GM13977 (cell line): ENCODE data around the gene NYAP2.

Source experiments
- DNase-seq: peaks from one replicate; pipeline ENCODE4 v3.0.0; 2012; ENCODE audit warnings: low spot score
- CTCF ChIP-seq: IDR thresholded peaks from 2 replicates; pipeline ENCODE4 v1.5.1; 2012; ENCODE audit warnings: mild to moderate bottlenecking, control low read depth; ENCODE audit not compliant: insufficient read depth; ENCODE audit errors: extremely low read depth, missing control alignments
- in situ Hi-C: fragments of 300-500 bp; cut with MboI; formaldehyde crosslinking; loops from one replicate; pipeline ENCODE4 v1.12.0; 2022; ENCODE audit warnings: low sequenced_read_pairs, low pct_unique_long_range_greater_than_20kb, mixed read lengths, inconsistent platforms; ENCODE audit not compliant: unreplicated experiment

The NYAP2 gene

GRCh38 chr2:225637259-225637658 lies 237.7 kb downstream of the NYAP2 start:
- DNase-seq, result no peak
- TF ChIP-seq CTCF, result no peak
- in situ Hi-C loops, result no loop called here

- in situ Hi-C loops, result no loop called here
- DNase-seq, result no peak
- TF ChIP-seq CTCF, result no peak
Measured at GRCh38 chr2:225640550-225640949, 241.0 kb downstream of the NYAP2 start.

GRCh38 chr2:225649274-225649673 lies 249.8 kb downstream of the NYAP2 start:
- no peak for TF ChIP-seq CTCF
- DNase-seq, result no peak
- in situ Hi-C loops, result no loop called here

GRCh38 chr2:225650041-225650440 lies 250.5 kb downstream of the NYAP2 start:
- no peak for TF ChIP-seq CTCF
- DNase-seq, result no peak
- in situ Hi-C loops, result loop anchor here (25.0 kb wide), 3 partner anchors 538 to 1337 kb away; no protein-coding TSS in a partner anchor

GRCh38 chr2:225660262-225661131 lies 261.0 kb downstream of the NYAP2 start:
- in situ Hi-C loops, result loop anchor here (25.0 kb wide), 3 partner anchors 548 to 1327 kb away; no protein-coding TSS in a partner anchor
- peak; percentile 51 for DNase-seq
- peak; percentile 88 for TF ChIP-seq CTCF

GRCh38 chr2:225662101-225662500 lies 262.6 kb downstream of the NYAP2 start:
- no peak for DNase-seq
- in situ Hi-C loops, result loop anchor here (25.0 kb wide), 3 partner anchors 550 to 1325 kb away; no protein-coding TSS in a partner anchor
- no peak for TF ChIP-seq CTCF
